Peyer's patch (tissue), 4 donors: ENCODE data around the gene SUZ12. TPM values are rescaled to one million over a fixed set of nuclear protein-coding genes. Genes with fewer than 3 reads are reported as not detected.
"Not testable (repeated sequence)": the region's sequence is repeated elsewhere in the genome, so short reads cannot be mapped to it uniquely, and the experiment has no call there.

Experiments
- DNase-seq, 3 donors: peaks; one replicate each; pipeline ENCODE4 v3.0.0-alpha.2; 2017 to 2019
- H3K27ac ChIP-seq, 4 donors: fragments of 200-600 bp; sonication (generic); one replicate each; pipeline ENCODE4 v1.5.1; 2016 to 2019
- H3K27me3 ChIP-seq, 2 donors: fragments of 200-600 bp; sonication (generic); one replicate each; pipeline ENCODE4 v1.5.1; 2019
- H3K36me3 ChIP-seq, 3 donors: fragments of 200-600 bp; sonication (generic); one replicate each; pipeline ENCODE4 v1.5.1; 2016 to 2019
- H3K4me1 ChIP-seq, 4 donors: fragments of 200-600 bp; sonication (generic); one replicate each; pipeline ENCODE4 v1.5.1; 2016 to 2019
- H3K4me3 ChIP-seq, 4 donors: fragments of 200-600 bp; sonication (generic); 1 replicate in 3 of 4; 2 replicates in 1 of 4; pipeline ENCODE4 v1.5.1; 2016 to 2019; ENCODE audit warnings: mild to moderate bottlenecking in 1 of 4
- H3K9me3 ChIP-seq, 4 donors: fragments of 200-600 bp; sonication (generic); one replicate each; pipeline ENCODE4 v1.5.1; 2016 to 2019; ENCODE audit warnings: mild to moderate bottlenecking in 1 of 4
- CTCF ChIP-seq, 6 experiments: fragments of 450-650 bp in 4 of 6; fragments of 200-600 bp in 2 of 6; sonication (generic) in 1 of 6; IDR thresholded peaks; one replicate each; pipeline ENCODE4 v1.5.1; 2017 to 2019; ENCODE audit warnings: antibody characterized with exemption in 6 of 6, mild to moderate bottlenecking in 3 of 6, moderate library complexity in 1 of 6
- POLR2A ChIP-seq, 2 donors: fragments of 450-650 bp; IDR thresholded peaks; one replicate each; pipeline ENCODE4 v1.5.1; 2017; ENCODE audit warnings: antibody characterized with exemption in 2 of 2, mild to moderate bottlenecking in 2 of 2, moderate library complexity in 2 of 2
- total RNA-seq, 4 donors: library from RNA; depleted of rRNA; stranded (reverse); fragments of >200 nt; gene quantifications; one replicate each; pipeline ENCODE4 v1.1.0, GENCODE V29; 2016

The SUZ12 gene
- total RNA-seq, 4 donors from 2014 or later: 18.7 to 46.2 (median 20.4) TPM

- H3K27me3 ChIP-seq: no peaks in the 10 kb centered on the region
- DNase-seq: no peak
- no peak overlapping the region for H3K27ac ChIP-seq
- H3K4me3 ChIP-seq: no peak overlapping the region
- peaks cover 0 to 31% (median 0%) of the 10 kb centered on the region in 3 donors for H3K36me3 ChIP-seq
- H3K9me3 ChIP-seq: no peaks in the 10 kb centered on the region
- no peak for TF ChIP-seq POLR2A (IDR thresholded peaks at IDR 0.05)
- no peak for TF ChIP-seq CTCF (IDR thresholded peaks at IDR 0.05)
- H3K4me1 ChIP-seq: peaks cover 0 to 9% (median 0%) of the 10 kb centered on the region in 4 donors
Measured at GRCh38 chr17:32019228-32019627, 82.4 kb downstream of the SUZ12 start.

- Histone ChIP-seq H3K27ac (no peak overlapping the region), H3K4me1 (no peaks in the 10 kb centered on the region), H3K9me3 (no peaks in the 10 kb centered on the region), H3K36me3 (peaks cover 0 to 31% (median 0%) of the 10 kb centered on the region in 3 donors), H3K4me3 (no peak overlapping the region), H3K27me3 (no peaks in the 10 kb centered on the region)
- TF ChIP-seq CTCF (IDR thresholded peaks at IDR 0.05) (no peak), POLR2A (IDR thresholded peaks at IDR 0.05) (no peak)
- DNase-seq: no peak
Measured at GRCh38 chr17:32020943-32021614, 84.3 kb downstream of the SUZ12 start.

- Histone ChIP-seq H3K4me3 (no peak overlapping the region), H3K27me3 (no peaks in the 10 kb centered on the region), H3K27ac (no peak overlapping the region), H3K36me3 (peaks cover 0 to 31% (median 0%) of the 10 kb centered on the region in 3 donors), H3K4me1 (no peaks in the 10 kb centered on the region), H3K9me3 (no peaks in the 10 kb centered on the region)
- no peak for DNase-seq
- TF ChIP-seq POLR2A (IDR thresholded peaks at IDR 0.05) (no peak), CTCF (IDR thresholded peaks at IDR 0.05) (no peak)
Measured at GRCh38 chr17:32021615-32021955, 84.8 kb downstream of the SUZ12 start.

- not testable (repeated sequence) for DNase-seq, H3K27me3 ChIP-seq, H3K9me3 ChIP-seq, H3K4me3 ChIP-seq, H3K27ac ChIP-seq, H3K4me1 ChIP-seq
- H3K36me3 ChIP-seq: peaks cover 0 to 31% (median 0%) of the 10 kb centered on the region in 3 donors
Measured at GRCh38 chr17:32022554-32022953, 85.7 kb downstream of the SUZ12 start.

- H3K4me3 ChIP-seq, DNase-seq, H3K4me1 ChIP-seq, H3K36me3 ChIP-seq, H3K9me3 ChIP-seq, H3K27me3 ChIP-seq, H3K27ac ChIP-seq: not testable (repeated sequence)
Measured at GRCh38 chr17:32027271-32027670, 90.5 kb downstream of the SUZ12 start.

GRCh38 chr17:32033223-32033622, 96.4 kb downstream of the SUZ12 start:
- Histone ChIP-seq H3K4me3 (no peak overlapping the region), H3K9me3 (no peaks in the 10 kb centered on the region), H3K36me3 (peaks cover 0 to 29% (median 0%) of the 10 kb centered on the region in 3 donors), H3K27me3 (no peaks in the 10 kb centered on the region), H3K4me1 (no peaks in the 10 kb centered on the region), H3K27ac (no peak overlapping the region)
- no peak for DNase-seq
- no peak for TF ChIP-seq CTCF (IDR thresholded peaks at IDR 0.05)

GRCh38 chr17:32033812-32034211, 97.0 kb downstream of the SUZ12 start:
- not testable (repeated sequence) for H3K27me3 ChIP-seq, H3K4me1 ChIP-seq, H3K9me3 ChIP-seq, H3K27ac ChIP-seq, DNase-seq, H3K4me3 ChIP-seq
- H3K36me3 ChIP-seq: peaks cover 0 to 34% (median 0%) of the 10 kb centered on the region in 3 donors

- DNase-seq, H3K27ac ChIP-seq, H3K27me3 ChIP-seq, H3K4me1 ChIP-seq, H3K9me3 ChIP-seq, H3K4me3 ChIP-seq: not testable (repeated sequence)
- H3K36me3 ChIP-seq: peaks cover 0 to 50% (median 0%) of the 10 kb centered on the region in 3 donors
Measured at GRCh38 chr17:32040246-32040645, 103.4 kb downstream of the SUZ12 start.

- peaks cover 0 to 42% (median 0%) of the 10 kb centered on the region in 3 donors for H3K36me3 ChIP-seq
- not testable (repeated sequence) for H3K27me3 ChIP-seq, H3K4me3 ChIP-seq, DNase-seq, H3K27ac ChIP-seq, H3K9me3 ChIP-seq, H3K4me1 ChIP-seq
Measured at GRCh38 chr17:32041306-32041875, 104.6 kb downstream of the SUZ12 start.

- H3K9me3 ChIP-seq, H3K27me3 ChIP-seq, DNase-seq, H3K27ac ChIP-seq, H3K4me1 ChIP-seq, H3K4me3 ChIP-seq: not testable (repeated sequence)
- peaks cover 0 to 35% (median 0%) of the 10 kb centered on the region in 3 donors for H3K36me3 ChIP-seq
Measured at GRCh38 chr17:32042266-32042665, 105.5 kb downstream of the SUZ12 start.

- not testable (repeated sequence) for DNase-seq, H3K27me3 ChIP-seq, H3K9me3 ChIP-seq, H3K4me3 ChIP-seq, H3K27ac ChIP-seq, H3K4me1 ChIP-seq
- peaks cover 0 to 23% (median 0%) of the 10 kb centered on the region in 3 donors for H3K36me3 ChIP-seq
Measured at GRCh38 chr17:32045611-32046010, 108.8 kb downstream of the SUZ12 start.
